Measurements from ENCODE around the gene IDS.
A peak's percentile ranks its signal among the peaks of the same experiment; 100 is the strongest.
"Not testable (repeated sequence)": the region's sequence is repeated elsewhere in the genome, so short reads cannot be mapped to it uniquely, and the experiment has no call there.

IDS gene, protein sequence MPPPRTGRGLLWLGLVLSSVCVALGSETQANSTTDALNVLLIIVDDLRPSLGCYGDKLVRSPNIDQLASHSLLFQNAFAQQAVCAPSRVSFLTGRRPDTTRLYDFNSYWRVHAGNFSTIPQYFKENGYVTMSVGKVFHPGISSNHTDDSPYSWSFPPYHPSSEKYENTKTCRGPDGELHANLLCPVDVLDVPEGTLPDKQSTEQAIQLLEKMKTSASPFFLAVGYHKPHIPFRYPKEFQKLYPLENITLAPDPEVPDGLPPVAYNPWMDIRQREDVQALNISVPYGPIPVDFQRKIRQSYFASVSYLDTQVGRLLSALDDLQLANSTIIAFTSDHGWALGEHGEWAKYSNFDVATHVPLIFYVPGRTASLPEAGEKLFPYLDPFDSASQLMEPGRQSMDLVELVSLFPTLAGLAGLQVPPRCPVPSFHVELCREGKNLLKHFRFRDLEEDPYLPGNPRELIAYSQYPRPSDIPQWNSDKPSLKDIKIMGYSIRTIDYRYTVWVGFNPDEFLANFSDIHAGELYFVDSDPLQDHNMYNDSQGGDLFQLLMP

GRCh38 chrX:149504915-149505651 lies at the start of gene IDS:
Gene IDS, minus strand, starts transcription at chrX:149505306. Its CDS starts 169 bp downstream, at chrX:149505137.
- peak; percentile 86 for DNase-seq

GRCh38 chrX:149551939-149552248 lies 46.8 kb upstream of the IDS start:
- DNase-seq = not testable (repeated sequence)

DNA sequence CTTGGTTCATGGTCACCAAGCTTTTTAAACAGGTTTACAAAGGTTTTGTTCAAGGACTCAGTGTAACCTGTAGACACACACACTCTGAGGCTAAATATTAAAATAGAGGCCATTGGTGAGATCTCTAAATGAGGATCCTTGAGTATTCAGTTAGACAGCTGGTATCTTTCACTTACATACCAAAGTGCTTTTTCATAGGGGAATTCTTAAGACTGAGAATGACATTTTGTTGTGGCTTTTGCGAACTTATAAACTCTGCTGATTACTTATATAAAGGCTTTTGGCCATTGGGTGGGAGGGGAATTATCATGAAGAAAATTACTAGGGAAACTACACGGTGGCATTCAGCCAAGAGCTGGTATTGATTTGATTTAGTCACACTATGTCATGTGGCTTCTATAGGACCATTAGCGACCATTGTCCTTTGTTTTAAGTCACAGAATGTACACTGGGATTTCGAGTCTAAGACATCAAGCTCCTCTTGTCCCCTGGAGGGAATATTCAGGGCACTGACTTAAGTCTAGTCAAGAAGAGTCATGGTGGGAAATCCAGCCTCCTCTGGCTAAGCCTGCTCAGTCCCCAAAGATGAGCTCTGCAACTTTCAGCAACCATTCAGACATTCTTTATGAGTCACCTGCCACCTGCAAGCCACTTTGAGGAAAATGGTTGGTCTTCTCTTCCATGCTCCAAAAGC lies 46.3 kb upstream of the IDS start:
- DNase-seq = not testable (repeated sequence)

GRCh38 chrX:149550454-149550853 lies 45.3 kb upstream of the IDS start:
- DNase-seq = not testable (repeated sequence)

GRCh38 chrX:149549701-149550100 lies 44.6 kb upstream of the IDS start, which contains the start of gene HSFX3:
Gene HSFX3, minus strand, starts transcription at chrX:149549924. Its CDS starts 72 bp downstream, at chrX:149549852.
- DNase-seq = not testable (repeated sequence)

DNA sequence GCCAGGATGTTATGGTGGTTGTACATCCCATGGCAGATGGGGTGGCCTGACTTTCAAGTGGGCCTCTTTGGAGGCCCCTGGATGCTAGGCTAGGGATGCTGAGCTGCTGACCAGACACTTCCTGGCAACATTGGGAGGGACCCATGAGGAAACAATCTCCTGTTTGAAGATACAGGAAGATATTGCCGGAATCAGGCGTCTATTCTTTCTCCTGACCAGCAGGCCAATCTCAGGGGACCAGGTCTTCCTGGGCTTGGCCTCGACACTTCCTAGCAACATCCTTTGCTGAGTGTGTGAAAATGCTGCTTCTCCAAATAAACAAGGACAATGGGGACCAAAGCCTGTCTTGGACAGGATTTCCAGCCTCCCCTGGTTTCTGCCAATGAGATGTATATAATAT lies 42.7 kb upstream of the IDS start:
- DNase-seq = not testable (repeated sequence)

- not testable (repeated sequence) for DNase-seq
Measured at GRCh38 chrX:149546962-149547361, 41.9 kb upstream of the IDS start.

- peak; percentile 12 for DNase-seq
Measured at GRCh38 chrX:149545545-149546543, 40.7 kb upstream of the IDS start.

- DNase-seq = no peak
Measured at GRCh38 chrX:149541521-149542047, 36.5 kb upstream of the IDS start.

DNA sequence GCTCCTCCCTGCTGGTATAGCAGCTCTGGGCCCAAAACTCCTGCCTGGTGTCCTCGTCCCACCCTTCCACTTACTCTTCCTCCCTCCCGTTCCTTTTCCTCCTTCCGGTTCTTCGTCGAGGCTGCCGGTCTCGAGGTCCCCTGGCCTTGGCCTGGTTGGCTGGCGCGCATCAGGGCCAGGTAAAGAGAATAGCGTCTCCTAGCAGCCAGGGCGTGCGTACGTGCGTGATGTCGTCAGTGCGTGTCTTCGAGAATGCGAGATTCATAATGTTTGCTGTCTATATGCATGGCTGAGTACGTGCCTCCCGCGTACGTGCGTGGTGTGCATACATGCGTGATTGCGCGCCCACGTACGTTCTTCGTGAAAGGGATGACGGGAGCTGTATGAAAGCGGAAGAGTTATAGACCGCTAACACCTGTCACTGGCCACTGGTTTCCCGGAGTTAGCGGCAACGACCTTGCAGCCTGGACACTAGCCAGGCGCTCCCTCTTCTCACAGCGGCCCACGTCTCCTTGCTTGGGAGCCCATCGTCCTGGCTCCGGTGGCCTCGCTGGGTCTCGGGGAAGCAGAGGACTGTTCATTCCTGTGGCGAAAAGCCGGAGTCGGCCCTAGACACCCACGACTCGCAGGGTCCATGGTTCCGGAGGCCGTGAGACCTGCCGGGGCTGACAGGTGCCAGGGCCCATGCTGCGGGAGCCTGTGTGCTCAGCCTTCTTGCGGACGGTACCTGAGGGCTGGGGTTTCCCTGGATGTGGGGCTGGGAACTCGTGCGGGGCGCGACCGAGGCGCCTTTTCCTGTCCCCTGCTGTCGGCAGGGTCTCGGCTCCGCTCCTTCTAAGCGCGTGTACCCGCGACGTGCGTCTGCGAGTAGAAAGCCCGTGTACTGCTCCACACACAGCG lies 35.8 kb upstream of the IDS start, which contains the start of gene EOLA1:
Gene EOLA1, plus strand, starts transcription at position 392 of the 900 bp plus-strand sequence. CDS start 4,619 bp downstream, outside the sequence.
- DNase-seq = peak; percentile 92

DNA sequence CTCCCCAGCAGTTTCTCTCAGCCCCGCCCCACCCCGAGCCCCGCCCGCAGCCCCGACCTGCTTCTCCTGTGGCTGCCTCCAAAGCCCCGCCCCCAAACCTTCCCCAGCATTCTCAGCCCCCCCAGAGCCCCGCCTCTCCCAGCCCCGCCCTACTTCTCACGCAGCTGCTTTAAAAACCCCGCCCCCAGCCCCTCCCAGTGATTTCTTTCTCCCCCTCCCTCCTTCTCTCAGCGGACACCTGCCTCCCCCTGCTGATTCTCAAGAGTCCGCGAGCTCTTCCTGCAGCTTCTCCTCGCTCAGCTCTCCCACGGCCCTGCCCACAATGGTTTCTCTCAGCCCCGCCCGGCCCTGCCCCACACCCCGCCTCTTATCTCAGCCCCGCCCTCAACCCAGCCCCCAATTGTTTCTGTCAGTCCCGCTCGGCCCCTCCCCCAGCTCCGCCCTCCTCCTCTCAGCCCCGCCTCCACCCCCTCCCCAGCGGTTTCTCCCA lies 35.1 kb upstream of the IDS start:
- peak; percentile 87 for DNase-seq

GRCh38 chrX:149539283-149540130 lies 34.4 kb upstream of the IDS start:
- DNase-seq = peak; percentile 85

DNA sequence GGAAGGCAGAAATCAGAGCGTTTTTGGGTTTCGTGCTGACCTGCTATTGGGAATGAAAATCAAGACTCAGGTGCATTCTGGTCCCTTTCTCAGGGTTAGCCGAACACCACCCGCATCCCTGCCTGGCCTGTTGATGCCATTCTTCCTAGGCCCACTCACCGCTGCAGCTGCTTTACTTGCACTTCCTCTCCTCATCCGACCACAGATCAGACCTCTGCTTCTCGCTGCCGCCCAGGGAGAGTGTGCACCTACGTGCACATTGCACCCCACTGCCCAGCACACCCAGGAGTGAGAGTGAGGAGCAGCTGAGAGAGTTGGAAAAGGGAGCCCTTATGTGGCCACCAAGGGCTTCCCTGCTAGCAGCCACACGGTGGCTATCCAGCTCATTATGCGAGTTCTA lies 32.4 kb upstream of the IDS start:
- not testable (repeated sequence) for DNase-seq

DNA sequence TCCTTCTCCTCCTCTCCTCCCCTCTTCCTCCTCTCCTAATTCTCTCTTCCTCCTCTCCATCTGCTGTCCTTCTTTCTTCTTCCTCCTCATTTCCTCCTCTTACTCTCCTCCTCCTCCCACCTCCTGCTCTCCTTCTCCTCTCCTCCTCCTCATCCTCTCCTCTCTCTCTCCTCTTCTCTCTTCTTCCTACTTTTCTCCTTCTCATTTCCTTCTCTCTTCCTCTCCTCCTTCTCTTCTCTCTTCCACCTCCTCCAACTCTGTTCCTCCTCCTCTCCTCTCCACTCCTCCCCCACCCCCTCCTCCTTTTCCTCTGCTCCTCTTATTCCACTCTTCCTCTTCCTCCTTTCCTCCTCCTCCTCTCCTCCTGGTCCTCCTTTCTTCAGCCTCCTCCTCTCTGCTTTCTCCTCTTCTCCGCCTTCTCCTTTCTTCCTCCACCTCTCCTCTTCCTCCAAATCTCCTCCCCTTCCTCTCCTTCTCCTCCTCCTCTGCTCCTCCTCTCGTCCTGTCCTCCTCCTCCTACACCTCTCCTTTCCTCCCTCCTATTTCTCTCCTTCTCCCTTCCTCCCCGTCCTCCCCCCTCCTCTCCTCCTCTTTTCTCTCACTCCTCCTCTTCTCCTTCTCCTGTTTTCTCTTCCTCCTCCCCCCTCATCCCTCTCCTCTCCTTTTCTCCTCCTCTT lies 30.0 kb upstream of the IDS start:
- not testable (repeated sequence) for DNase-seq

DNA sequence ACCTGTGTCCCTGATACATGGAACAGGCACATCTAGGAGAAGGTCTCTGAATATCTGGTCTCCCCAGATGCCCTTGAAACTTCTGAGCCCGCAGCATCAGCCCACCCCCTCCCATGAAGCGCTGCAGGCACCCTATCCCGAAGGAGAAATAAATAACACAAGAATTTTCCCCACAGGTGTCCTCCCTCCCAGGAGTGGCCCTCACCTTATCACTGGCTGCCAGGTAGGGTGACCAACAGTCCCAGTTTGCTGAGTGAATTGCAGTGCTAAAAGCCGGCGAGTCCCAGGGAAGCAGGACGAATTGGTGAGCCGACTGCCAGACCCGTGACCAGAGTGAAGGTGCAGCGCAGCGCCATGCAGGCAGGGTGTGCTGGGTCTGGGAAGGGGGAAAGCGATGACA lies 28.9 kb upstream of the IDS start:
- DNase-seq = not testable (repeated sequence)

GRCh38 chrX:149532868-149533267 lies 27.8 kb upstream of the IDS start:
- not testable (repeated sequence) for DNase-seq

DNA sequence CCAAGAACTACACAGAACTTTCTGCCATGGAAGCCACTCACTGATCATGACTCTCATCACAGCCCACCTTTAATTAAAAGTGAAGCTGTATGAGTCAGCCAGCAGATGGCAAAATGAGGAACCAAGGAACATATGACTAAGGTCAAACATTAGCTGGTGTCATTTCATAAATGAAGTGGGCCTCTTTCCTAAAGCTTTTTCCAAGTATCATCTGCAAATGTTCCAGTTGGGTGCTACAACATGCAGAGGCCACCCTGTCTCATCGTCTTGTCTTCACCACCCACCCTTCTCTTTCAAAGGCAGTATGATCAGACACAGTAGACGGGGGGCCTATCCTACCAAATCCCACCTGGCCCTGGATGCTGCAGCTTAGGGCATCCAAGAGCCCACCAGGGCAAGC lies 26.5 kb upstream of the IDS start:
- no peak for DNase-seq

GRCh38 chrX:149528381-149528780 lies 23.3 kb upstream of the IDS start:
- DNase-seq = no peak

DNA sequence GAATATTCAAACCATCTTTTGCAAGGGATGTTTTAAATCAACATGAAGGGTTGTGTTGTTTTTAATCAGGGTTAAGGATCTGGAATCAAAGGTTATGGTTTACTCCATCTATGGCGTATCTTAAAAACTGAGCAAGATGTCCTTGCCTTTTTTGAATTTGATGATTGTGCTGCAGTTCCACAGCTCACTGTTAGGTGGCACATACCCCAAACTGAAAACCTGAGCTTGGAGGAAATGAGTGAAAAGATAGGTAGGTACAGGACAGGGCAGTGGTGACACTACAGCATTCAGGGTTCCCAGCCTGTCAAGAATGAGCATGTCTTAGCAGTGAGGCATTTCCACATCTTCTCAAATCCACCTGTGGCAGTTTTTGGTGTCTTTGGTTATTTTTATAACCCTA lies 22.6 kb upstream of the IDS start:
- peak; percentile 14 for DNase-seq

All from stimulated activated CD4-positive, alpha-beta T cell treated with anti-CD3 and anti-CD28 coated beads, Interleukin-1b, Interleukin-23, amount 100 ng/mL, for 48 hours (primary cell).